ENCODE results near the gene MOB4.

DNA sequence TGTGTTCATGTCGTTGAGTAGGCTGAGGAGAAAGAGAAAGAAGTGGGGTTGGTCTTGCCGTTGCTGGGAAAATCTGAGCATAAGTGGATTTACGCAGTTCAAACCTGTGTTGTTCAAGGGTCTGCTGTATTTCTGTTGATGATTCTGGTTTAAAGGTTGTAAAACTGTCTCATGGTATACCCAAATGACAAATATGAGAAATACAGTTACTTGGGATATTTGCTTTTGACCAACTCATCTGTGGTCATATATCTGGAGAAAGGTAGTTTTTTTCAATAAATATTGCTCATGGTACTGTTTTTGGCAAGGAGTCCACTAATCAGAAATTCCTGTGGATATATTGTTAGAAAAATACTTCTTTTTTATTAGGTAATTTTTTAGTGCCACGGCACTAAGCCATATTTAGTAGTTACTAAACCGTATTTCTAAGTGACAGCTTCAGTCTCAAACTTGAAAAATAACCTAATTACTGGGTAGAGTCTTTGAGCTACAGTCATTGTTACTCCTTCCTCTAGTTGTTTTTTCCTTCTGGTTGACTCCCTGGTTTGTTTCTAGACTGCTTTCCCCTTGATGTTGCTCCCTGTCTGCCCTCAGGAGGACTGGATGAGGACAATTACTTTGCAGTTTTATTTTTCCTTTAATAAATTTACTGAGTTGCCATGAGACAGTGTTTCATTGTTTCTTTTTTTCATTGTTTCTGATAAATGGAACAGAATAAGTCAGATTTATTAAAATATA lies 31.5 kb downstream of the MOB4 start:
- TF ChIP-seq EZH2 (optimal IDR thresholded peaks at IDR 0.05; ENCODE audit: low read depth, low read length) (no peak), EZH2phosphoT487 (IDR thresholded peaks at IDR 0.05; ENCODE audit: low read length) (no peak)
- TF ChIP-seq, protein P1, sequence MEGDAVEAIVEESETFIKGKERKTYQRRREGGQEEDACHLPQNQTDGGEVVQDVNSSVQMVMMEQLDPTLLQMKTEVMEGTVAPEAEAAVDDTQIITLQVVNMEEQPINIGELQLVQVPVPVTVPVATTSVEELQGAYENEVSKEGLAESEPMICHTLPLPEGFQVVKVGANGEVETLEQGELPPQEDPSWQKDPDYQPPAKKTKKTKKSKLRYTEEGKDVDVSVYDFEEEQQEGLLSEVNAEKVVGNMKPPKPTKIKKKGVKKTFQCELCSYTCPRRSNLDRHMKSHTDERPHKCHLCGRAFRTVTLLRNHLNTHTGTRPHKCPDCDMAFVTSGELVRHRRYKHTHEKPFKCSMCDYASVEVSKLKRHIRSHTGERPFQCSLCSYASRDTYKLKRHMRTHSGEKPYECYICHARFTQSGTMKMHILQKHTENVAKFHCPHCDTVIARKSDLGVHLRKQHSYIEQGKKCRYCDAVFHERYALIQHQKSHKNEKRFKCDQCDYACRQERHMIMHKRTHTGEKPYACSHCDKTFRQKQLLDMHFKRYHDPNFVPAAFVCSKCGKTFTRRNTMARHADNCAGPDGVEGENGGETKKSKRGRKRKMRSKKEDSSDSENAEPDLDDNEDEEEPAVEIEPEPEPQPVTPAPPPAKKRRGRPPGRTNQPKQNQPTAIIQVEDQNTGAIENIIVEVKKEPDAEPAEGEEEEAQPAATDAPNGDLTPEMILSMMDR (IDR thresholded peaks at IDR 0.05; ENCODE audit: low read length): no peak

Data from MM.1S (cell line).